C4-2B (cell line): ENCODE results near the gene MTHFD2.

Source experiments
- CTCF ChIP-seq: fragments of 450-650 bp; conservative IDR thresholded peaks from 2 replicates; pipeline ENCODE4 v1.5.1; 2017; ENCODE audit warnings: mild to moderate bottlenecking
- ZFX ChIP-seq: fragments of 450-650 bp; IDR thresholded peaks from 2 replicates; pipeline ENCODE4 v1.6.1; 2017

- TF ChIP-seq CTCF (no peak), ZFX (no peak)
These were observed 40.9 kb downstream of the MTHFD2 start for GRCh38 chr2:74239346-74239745.
